Bronchial smooth muscle cell (primary cell): ENCODE data around the gene CERS2. TPM values are rescaled to one million over a fixed set of nuclear protein-coding genes. Genes with fewer than 3 reads are reported as not detected.

Experiments
- total RNA-seq: library from RNA; depleted of rRNA; stranded (reverse); fragments of >200 nt; gene quantifications from 2 replicates; pipeline ENCODE4 v1.2.1, GENCODE V29; 2014

The CERS2 gene
- total RNA-seq = 86.2 and 93.6 TPM in 2 replicates

GRCh38 chr1:150974580-150975478 is at the start of gene CERS2:
TSS of gene CERS2 (minus strand) at chr1:150974835. CDS start at chr1:150969090, 5,745 bp downstream.

GRCh38 chr1:151008244-151009205 is 33.9 kb upstream of the CERS2 start, which contains the start of gene PRUNE1:
TSS of gene PRUNE1 (plus strand) at chr1:151008449. CDS start at chr1:151008633, 184 bp downstream.

GRCh38 chr1:151006327-151007052 is 31.9 kb upstream of the CERS2 start, which contains the start of gene MINDY1:
TSS of gene MINDY1 (minus strand) at chr1:151006902. CDS start at chr1:151002617, 4,285 bp downstream.

GRCh38 chr1:150981805-150982712 is 7.4 kb upstream of the CERS2 start, which contains the start of gene ANXA9:
TSS of gene ANXA9 (plus strand) at chr1:150982292. CDS start at chr1:150983106, 814 bp downstream.

GRCh38 chr1:150926097-150926741 is 48.4 kb downstream of the CERS2 start, which contains the start of gene SETDB1:
TSS of gene SETDB1 (plus strand) at chr1:150926363. CDS start at chr1:150927715, 1,352 bp downstream.

Other genes starting within 250 kb of the CERS2 start
- gene CTSS, start 209.1 kb downstream of the CERS2 start, total RNA-seq = 4.0 and 9.0 TPM in 2 replicates
- gene CTSK, start 166.6 kb downstream of the CERS2 start, total RNA-seq = 176 and 280 TPM in 2 replicates
- 32.4 and 33.3 TPM in 2 replicates for gene ARNT, start 98.2 kb downstream of the CERS2 start, total RNA-seq
- 0.16 TPM in 1 of 2 replicates, not detected in the other for gene CTXND2, start 87.7 kb downstream of the CERS2 start, total RNA-seq
- 25.7 and 33.0 TPM in 2 replicates for gene SETDB1, start 48.5 kb downstream of the CERS2 start, total RNA-seq
- 0.63 TPM in 1 of 2 replicates, not detected in the other for gene ANXA9, start 7.5 kb upstream of the CERS2 start, total RNA-seq
- gene MINDY1, start 32.1 kb upstream of the CERS2 start, total RNA-seq = 11.3 and 21.5 TPM in 2 replicates
- 3.2 and 5.5 TPM in 2 replicates for gene PRUNE1, start 33.6 kb upstream of the CERS2 start, total RNA-seq
- gene BNIPL, start 61.8 kb upstream of the CERS2 start, total RNA-seq = 0.16 and 0.26 TPM in 2 replicates
- gene C1orf56, start 72.9 kb upstream of the CERS2 start, total RNA-seq = 1.0 and 1.4 TPM in 2 replicates
- gene CDC42SE1, start 84.8 kb upstream of the CERS2 start, total RNA-seq = 23.6 and 24.7 TPM in 2 replicates
- 1.5 and 2.7 TPM in 2 replicates for gene MLLT11, start 85.6 kb upstream of the CERS2 start, total RNA-seq
- gene GABPB2, start 95.9 kb upstream of the CERS2 start, total RNA-seq = 15.3 and 28.5 TPM in 2 replicates
- gene SEMA6C, start 171.8 kb upstream of the CERS2 start, total RNA-seq = 0.63 and 1.7 TPM in 2 replicates
- not detected in 2 replicates for gene TNFAIP8L2, start 181.8 kb upstream of the CERS2 start, total RNA-seq
- gene LYSMD1, start 191.1 kb upstream of the CERS2 start, total RNA-seq = 5.0 and 6.8 TPM in 2 replicates
- 21.8 and 22.8 TPM in 2 replicates for gene SCNM1, start 191.3 kb upstream of the CERS2 start, total RNA-seq
- not detected in 2 replicates for gene TMOD4, start 201.1 kb upstream of the CERS2 start, total RNA-seq
- gene VPS72, start 215.4 kb upstream of the CERS2 start, total RNA-seq = 42.6 and 51.0 TPM in 2 replicates
- gene PIP5K1A, start 223.7 kb upstream of the CERS2 start, total RNA-seq = 38.6 and 46.5 TPM in 2 replicates